ENCODE data around the gene C17orf67.
A peak's percentile ranks its signal among the peaks of the same experiment; 100 is the strongest.

The C17orf67 gene

DNA sequence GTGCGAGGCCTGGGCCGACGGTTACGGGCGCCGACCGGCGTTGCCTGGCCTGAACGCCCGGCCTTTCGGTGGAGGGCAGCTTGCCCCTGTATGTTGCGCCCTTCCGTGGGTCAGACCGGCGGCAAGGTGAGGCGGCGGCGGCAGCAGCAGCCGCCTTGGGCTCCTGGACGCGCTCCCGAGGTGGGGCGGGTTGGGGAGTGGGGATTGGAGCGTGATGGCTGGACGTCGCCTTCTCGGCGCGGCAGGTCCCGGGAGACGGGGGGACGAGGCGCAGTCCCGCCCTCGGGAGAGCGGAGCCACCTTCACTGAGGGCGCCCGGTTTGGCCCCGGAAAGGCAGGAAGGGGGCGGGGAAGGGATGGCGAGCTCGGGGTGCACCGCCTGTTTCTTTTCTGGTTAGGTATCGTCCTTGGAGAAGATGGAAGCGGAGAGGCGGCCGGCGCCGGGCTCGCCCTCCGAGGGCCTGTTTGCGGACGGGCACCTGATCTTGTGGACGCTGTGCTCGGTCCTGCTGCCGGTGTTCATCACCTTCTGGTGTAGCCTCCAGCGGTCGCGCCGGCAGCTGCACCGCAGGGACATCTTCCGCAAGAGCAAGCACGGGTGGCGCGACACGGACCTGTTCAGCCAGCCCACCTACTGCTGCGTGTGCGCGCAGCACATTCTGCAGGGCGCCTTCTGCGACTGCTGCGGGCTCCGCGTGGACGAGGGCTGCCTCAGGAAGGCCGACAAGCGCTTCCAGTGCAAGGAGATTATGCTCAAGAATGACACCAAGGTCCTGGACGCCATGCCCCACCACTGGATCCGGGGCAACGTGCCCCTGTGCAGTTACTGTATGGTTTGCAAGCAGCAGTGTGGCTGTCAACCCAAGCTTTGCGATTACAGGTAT lies 902 bp upstream of the C17orf67 start:
- no peak for TF ChIP-seq ZFX (IDR thresholded peaks at IDR 0.05; ENCODE audit: borderline replicate concordance)
- TF ChIP-seq, protein P1, sequence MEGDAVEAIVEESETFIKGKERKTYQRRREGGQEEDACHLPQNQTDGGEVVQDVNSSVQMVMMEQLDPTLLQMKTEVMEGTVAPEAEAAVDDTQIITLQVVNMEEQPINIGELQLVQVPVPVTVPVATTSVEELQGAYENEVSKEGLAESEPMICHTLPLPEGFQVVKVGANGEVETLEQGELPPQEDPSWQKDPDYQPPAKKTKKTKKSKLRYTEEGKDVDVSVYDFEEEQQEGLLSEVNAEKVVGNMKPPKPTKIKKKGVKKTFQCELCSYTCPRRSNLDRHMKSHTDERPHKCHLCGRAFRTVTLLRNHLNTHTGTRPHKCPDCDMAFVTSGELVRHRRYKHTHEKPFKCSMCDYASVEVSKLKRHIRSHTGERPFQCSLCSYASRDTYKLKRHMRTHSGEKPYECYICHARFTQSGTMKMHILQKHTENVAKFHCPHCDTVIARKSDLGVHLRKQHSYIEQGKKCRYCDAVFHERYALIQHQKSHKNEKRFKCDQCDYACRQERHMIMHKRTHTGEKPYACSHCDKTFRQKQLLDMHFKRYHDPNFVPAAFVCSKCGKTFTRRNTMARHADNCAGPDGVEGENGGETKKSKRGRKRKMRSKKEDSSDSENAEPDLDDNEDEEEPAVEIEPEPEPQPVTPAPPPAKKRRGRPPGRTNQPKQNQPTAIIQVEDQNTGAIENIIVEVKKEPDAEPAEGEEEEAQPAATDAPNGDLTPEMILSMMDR (IDR thresholded peaks at IDR 0.05), result no peak
- peak overlapping the region; percentile 65 for H3K27ac ChIP-seq

DNA sequence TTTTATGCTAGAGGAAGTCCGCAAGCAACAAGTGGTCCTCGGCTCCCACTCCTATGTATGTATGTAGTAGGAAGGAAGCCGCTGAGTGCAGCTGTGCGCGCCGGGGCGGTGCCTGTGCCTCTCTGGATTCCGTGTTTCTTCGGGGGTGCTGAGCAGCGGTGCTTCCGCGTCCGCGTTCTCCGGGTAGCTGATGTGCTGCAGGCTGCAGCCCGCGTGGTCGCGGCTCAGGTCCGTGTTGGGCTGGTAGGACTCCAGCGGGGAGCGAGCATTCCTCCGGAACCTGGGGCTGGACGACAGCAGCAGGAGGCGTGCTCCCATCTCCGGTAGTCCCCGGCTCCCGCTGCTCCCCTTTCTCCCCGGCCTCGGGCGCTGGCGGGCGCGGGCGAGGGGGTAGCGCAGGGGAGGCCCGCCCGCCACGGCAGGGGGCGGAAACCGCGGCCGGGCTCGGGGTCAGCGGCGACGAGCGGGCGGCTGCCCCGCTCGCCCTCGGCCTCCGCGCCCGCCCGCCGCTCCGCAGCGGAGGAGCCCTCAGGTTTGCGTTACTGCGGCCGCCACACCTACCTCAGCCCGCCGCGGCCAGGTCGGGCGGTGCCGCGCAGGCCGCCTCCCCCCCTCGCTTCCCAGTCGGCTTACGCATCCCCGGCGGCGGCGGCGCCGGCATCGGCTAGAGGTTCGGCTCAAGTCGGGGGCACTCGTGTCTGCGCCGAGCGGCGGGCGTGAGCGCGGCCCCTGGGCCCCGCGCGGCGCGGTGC lies 487 bp downstream of the C17orf67 start:
- peak overlapping the region; percentile 65 for H3K27ac ChIP-seq
- TF ChIP-seq, protein P1 (IDR thresholded peaks at IDR 0.05), result no peak
- no peak for TF ChIP-seq ZFX (IDR thresholded peaks at IDR 0.05; ENCODE audit: borderline replicate concordance)

DNA sequence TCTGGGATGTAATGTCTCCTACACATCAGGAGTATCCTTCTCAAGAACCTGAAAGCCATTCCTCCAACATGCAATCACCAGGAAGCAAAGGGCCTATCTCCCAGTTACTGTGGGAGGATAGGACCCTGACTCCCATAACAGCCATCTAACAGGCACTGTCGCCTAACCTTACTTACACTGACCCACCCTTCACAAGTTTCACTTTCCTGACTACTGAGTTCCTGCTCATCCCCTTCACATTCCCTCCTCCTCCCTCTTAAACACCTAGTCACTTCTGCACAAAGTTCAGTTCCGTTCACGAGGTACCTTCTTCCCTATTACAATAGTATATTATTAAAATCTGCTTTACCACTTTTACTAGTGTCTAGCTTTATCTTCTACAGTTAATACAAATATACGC lies 1.3 kb downstream of the C17orf67 start:
- H3K27ac ChIP-seq, result no peak overlapping the region
- TF ChIP-seq ZFX (IDR thresholded peaks at IDR 0.05; ENCODE audit: borderline replicate concordance), result no peak
- TF ChIP-seq, protein P1 (IDR thresholded peaks at IDR 0.05), result no peak

DNA sequence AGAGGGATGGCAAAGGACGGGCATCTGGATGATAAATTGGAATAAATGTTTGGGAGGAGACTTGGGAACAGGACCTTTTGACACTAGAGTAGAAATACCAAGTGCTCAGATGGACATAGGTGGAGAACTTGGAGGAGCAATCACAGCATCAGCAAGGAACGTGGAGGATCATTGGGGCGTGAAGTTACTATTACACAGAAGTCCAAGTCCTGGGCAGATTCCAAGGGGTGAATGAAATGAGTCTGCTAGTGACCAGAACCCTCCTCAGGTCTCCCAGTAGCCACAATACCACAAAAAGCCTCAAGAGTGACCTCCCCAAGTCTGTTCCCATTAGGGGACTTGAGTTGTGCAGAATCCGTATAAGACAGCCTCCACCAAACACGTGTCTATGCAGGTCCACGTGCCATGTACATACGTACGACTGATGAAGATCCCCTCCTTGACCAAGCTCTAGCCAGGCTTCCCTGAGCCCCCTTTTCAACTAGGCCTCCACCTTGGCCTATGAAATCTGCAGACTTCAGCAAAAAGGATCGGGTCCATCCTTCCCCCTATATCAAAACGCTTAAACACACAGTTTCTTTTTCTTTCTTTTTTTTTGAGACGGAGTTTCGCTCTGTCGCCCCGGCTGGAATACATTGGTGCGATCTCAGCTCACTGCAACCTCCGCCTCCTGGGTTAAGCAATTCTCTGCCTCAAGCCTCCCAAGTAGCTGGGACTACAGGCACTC lies 2.2 kb downstream of the C17orf67 start:
- TF ChIP-seq ZFX (IDR thresholded peaks at IDR 0.05; ENCODE audit: borderline replicate concordance), result no peak
- TF ChIP-seq, protein P1 (IDR thresholded peaks at IDR 0.05), result no peak
- H3K27ac ChIP-seq, result no peak overlapping the region

DNA sequence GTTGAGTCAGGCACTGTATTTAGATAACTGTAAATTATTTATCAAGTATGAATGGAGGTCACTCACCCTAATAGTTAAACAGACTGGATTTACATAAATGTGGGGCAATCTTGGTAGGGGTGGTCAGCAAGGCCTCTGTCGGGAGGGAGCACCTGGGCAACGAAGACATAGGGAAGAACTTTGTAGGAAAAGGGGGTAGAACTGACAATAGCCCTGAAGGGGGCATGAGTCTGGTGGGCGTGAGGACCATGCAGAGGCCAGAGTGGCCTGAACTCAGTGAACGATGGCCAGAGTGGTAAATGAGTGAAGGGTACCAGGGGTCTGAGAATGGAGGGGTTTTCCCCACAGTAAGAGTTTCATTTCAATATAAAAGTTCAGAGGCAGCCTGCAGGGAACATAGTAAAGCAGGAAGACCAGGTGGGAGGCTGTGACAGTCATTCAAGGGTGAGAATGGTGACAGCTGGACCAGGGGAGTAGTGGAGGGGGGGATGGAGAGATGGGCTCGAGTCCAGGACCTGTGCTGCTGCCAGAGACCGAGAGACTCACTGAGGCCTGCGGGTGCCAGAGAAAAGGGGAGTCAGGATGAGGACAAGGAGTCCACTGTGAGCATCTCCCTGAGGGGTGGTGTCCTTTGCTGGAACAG lies 2.9 kb downstream of the C17orf67 start:
- TF ChIP-seq ZFX (IDR thresholded peaks at IDR 0.05; ENCODE audit: borderline replicate concordance), result no peak
- TF ChIP-seq, protein P1 (IDR thresholded peaks at IDR 0.05), result no peak
- H3K27ac ChIP-seq, result no peak overlapping the region

DNA sequence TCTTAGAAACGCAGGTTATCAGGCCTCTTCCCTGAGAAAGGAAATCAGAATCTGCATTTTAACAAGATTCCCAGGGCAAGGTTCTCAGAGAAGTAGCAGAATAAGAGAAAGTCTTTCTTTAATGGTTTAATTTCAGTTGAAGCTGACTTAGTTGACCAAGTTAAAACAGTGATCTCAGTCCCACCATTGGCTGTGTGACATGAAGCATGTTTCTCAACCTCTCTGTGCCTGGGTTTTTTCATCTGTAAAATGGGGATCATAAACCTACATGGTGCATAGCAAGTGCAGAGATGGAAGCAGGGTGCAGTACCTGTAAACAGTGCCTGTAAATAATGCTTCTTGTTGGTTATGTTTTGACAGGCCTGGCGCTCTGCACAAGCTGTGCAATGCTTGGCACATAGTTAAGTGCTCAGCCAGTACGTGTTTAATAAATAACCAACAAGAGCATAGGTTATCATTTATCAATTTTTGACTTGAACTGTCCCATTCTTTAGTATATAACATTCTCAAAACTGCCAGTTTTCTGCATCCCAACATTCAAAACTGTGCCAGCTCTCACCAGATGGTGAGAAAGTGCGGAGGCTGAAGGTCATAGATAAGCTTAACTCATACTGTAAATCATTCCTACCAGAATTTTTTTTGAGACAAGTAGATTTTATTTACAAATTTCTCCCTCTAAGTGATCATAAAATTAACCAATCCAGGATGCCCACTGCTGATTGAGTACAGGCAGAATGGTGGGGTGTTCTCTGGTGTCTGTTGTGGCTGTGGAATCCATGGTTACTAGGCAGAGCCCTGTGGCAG lies 6.9 kb downstream of the C17orf67 start:
- H3K27ac ChIP-seq, result no peak overlapping the region
- TF ChIP-seq ZFX (IDR thresholded peaks at IDR 0.05; ENCODE audit: borderline replicate concordance), result no peak
- TF ChIP-seq, protein P1 (IDR thresholded peaks at IDR 0.05), result no peak

All from 22Rv1 (cell line).